ENCODE data around the gene PID1.
"Not testable (repeated sequence)": the region's sequence is repeated elsewhere in the genome, so short reads cannot be mapped to it uniquely, and the experiment has no call there.

The PID1 gene

DNA sequence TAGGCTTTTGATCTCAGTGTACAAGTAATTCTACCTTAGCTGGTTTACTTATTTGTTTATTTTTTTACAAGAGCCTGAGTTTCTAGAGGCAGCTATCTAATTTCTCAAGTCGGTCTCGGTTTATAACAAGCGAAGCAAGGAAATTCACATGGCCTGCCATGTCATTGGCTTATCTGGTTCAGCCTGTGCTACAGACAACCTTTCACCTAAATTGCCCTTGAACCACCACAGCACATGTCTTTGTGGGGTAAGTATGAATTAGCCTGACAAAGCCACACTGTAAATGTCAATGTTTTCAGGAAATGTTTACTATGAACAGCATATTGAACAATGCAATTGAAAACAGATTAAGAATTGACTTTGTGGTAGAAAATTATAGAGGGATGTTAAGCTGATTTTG is 167.1 kb downstream of the PID1 start:
- DNase-seq, result no peak

DNA sequence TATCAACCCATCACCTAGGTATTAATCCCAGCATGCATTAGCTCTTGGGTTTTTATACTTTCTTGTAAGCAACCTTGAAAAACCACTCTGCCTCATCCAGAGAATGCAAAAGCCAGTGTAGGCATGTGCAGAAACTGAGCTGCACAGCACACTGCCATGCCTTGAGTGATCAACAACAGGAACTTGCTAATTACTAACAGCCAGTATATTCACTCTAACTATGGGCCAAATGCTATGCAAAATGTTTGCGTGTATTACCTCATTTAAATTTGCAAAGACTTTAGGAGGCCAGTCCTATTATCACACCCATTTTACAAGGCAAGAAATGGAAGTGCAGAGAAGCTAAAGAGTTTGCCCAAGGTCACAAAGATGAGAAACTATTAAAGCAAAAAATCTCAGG is 169.8 kb downstream of the PID1 start:
- DNase-seq, result no peak

DNA sequence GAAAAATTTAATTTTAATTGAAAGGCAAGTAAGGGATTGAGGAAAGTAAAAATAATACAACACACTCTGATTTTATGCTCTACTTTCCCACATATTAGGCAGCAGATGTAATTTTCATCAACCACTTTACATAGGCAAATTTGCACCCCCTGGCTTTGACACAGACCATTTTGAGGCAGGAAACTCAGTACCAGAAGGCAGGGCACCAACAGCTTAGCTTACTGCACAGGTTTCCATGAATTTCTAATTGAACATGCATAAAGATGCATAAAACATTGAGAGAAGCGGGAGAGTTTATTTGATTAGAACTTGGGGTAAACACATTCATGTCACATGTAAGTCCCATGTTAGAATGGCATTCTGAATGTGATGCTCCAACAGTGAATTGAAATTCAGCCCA is 171.9 kb downstream of the PID1 start:
- DNase-seq, result no peak

DNA sequence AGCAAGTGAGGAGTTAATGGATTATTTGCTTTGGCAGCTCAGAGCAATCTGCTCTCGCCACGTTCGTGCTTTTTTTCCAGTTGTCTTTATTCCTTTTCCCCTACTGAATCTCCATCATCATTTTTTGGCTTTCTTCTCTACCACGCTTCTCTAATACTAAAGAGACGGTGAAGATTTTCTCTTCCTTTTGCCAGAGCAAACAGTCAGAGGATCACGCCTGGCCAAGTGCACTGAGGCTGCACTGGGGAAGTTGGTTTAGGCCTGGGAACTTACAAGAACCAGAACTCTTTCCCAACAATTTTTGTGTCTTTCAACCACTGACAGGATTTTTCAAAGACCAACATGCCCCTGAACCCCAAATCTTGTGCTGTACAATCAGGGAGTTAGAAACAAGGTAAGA is 172.3 kb downstream of the PID1 start:
- no peak for DNase-seq

DNA sequence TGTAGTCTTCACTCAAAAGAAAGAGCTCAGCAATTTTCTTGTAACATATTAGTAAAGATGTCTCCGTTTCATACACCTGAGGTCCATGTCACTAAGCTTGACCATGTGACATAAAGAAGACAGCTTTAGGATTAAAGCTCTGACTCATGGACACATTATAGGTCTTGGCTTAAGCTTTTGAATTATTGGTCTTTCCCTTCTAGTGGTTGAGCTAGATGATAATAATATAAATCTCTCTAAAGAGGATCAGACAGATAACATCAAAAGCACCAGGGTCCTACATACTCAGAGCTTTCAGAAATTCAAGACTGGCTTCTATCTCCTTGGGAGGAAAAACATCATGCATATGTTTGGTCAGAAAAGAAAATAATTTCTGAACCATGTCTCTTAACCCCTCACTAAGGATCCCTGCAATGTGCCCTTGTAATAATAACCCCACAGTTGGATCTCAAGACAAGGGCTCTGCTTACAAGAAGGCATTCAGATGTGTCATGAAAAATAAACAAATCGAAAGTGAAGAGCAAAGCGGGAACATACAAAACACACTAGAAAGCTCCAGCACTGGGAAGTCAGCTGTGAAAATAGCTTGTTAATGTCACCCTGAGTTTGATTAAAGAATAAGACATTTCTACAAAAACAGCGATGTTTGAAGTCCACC is 174.5 kb downstream of the PID1 start:
- no peak for DNase-seq

DNA sequence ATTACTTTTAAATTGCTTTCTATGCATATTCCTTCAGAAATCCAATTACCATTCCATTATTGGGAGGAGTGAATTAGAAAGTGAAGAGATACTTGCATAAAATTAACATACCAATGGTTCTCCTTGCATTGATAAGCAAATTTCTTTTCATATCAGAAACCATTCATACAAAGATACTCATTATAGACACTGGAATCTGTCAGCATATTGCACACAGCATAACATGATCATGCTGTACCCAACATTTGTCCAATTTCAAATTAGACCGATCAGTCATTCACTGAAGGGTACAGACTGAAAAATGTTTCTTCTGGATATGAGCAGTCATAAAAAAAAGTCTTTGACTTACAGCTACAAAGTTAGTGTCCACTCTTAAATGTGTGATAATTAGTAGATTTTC is 175.6 kb downstream of the PID1 start:
- DNase-seq, result no peak

DNA sequence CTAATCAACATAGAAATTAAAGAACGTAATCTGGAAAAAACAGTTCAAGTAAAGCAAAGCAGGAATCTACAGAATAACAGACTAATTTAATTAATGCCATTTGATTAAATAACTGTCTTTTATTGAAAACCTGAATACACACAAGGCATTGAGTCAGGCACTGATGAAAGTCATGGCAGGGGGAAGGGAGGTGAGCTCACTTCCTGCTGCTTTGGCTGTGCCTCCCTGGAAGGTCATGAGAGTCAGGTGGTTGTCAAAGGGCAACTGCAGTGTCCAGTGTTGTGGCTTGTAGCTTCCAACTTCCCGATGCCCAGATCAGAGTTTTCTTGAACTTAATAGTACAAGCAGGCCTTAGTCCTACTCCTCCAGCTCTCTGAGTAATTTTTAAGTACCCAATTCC is 180.9 kb downstream of the PID1 start:
- DNase-seq, result no peak

DNA sequence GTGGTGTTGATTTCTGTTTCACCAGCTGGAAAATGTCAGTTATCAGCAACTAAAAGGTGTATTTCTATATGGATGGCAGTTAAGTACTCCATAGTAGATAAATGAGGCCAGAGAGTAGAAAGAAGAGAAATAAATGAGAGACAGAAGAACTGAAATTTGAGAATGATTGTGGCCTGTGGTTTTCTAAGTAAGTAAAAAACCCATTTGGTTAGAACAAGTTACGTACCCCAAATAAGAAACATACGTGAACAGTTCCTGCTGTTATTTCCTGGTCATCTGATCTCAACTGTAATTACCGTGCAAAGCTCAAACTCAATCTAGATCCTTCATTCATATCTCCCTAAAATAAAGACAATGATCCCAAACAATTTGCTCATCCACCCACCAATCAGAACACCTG is 181.3 kb downstream of the PID1 start:
- no peak for DNase-seq

DNA sequence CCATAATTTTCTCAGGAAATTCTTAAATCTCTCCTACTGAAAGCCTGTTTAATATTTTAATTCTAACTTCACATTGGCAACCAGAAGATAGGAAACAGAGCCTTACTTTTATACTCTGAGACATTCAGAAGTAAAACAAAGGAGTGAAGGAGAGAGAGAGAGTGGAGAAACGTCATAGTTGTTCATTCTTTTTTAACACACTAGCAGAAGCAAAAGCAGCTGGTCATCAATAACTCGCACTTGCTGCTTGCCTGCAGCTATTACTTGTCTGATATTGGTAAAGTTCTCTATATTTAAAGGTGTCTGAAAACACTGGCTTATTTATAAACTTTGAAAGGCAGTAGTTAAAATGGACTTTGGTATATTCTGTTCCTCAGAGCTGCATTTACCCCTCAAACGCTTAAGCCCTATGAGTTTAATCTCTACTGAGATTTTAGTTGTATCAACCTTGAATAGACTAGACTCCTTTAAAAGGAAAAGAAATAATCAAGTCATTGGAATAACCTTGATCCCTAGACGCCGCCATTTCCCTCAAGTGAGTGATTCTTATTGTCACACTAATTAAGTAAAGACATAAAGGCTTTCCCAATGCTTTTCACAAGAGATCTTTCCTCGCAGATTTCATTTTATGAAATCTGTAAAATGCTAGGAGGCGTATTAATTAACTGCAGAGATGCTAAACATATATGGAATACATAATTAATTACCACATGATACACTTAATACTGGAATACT is 182.0 kb downstream of the PID1 start:
- no peak for DNase-seq

DNA sequence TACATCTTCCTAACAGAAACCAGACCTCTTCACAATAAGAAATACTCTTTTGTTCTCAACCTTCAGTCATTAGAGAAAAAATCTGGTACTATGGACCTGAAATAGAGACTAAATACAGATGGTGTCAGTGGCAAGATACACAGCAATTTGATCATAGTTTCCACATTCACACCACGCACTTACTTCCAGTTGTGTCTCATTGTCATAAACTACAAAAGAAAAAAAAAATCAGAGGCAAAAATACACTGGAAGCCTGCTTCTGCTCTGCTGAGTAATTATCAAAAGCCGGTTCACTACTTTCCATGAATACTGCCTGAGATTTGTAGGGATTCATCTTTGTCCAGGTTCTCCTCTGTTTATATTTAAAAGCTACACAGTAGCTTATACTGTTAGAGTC is 182.6 kb downstream of the PID1 start:
- no peak for DNase-seq

DNA sequence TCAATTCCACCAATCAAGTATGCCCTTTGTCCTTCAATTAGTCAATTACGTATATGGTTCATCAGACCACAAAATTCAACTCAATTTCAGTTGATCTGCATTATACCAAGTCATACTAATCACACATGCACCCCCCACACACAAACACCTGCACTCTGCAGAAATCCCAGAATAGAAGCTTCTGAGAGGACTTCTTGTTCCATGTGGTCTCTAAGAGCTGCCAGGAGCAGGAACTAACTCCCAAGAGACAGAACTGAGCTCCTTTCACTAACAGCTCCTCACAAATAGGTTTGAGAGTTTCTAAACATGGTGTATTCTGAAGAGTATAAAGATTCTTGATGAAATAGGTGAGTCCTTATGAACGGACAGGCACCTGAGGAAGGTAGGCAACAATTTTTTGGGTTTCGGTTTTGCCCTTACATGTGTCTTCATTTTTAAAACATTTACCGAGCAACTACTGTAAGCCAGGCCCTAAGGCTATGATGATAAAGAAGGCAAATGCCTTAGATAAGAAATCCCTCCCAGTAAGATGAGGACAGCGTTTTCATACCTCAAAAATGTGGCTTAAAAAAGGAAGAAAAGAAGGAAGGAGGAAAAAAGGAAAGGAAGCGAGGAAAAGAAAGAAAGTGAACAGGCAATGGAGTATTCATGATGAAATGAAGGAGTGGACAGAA is 183.1 kb downstream of the PID1 start:
- DNase-seq, result no peak

DNA sequence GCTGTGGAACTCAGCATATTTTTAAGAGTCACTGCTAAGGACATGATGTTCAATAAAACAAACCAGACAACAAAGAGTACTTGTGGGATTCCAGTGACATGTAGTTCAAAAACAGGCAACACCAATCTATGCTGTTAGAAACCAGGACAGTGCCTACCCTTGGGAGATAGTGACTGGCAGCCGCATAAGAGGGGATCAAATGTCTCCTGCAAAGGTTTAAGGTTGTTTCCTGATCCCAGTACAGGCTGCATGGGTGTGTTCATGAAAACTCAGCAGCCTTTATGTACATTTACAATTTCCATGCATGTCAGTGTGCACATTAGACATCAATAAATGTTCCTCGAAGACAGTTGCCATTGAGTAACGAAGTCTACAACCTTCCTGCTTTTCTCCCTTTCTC is 183.8 kb downstream of the PID1 start:
- no peak for DNase-seq

DNA sequence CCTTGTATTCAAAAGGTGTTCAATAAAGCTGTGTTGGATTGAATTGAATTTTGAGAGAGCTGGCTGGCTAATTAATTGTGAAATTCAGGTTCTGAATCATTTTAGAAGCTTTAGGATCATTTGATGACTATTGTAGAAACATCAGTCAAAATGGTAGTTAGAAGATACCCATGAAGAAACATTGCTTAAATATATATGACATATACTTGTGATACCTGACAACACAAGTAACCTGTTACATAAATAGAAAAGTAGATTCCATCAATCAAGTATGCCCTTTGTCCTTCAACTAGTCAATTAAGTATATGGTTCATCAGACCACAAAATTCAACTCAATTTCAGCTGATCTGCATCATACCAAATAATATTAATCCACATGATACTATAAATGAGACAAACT is 185.6 kb downstream of the PID1 start:
- no peak for DNase-seq

DNA sequence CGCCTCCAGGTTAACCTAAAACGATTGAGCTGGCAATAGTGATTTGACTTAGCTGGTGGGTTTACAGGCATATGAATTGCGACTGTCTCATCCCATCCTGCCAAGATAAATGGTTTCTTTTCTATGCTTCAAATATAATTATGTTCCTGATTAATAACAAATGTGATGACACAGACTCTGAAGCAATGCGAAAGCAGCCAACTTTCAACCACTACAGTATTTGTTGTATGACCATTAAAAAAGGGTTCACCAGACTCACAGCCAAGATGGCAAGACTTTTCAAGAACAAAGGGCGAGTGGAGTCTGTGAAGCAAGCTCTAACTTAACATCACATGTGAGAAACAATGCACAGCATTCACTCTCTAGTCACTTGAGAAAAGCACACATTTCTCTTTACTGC is 186.6 kb downstream of the PID1 start:
- no peak for DNase-seq

DNA sequence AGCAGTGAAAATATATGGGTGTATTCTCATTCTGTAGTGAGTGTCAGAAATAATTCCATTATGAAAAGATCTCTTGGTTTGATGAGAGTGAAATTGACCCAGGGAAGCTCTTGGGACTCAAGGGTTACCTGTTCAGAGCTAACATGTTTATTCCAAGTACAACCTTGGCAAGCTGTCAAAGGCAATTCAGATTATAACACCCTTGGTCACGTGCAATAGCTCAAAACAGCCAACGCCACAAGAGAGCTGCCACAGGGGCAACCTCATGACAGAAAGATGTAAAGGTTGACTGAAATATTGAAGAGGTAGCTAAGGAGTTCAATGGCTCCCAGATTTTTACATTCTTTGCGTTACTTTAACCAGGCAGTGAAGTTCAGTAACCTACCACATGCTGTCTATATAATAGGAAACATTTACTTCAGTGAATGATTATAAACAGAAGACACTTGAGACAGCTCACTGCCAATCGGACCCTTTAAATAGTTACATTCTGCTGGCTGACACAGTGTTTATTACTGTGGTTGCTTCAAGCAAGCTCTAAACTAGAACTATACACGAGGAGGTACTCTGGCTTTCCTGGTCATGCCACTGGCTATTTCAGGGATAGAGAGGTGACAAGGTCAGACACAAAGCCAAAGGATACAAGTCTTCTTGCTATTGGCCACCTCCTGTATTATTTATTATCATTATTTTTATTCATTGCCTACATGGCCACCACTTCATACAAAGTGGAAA is 187.3 kb downstream of the PID1 start:
- DNase-seq, result no peak

DNA sequence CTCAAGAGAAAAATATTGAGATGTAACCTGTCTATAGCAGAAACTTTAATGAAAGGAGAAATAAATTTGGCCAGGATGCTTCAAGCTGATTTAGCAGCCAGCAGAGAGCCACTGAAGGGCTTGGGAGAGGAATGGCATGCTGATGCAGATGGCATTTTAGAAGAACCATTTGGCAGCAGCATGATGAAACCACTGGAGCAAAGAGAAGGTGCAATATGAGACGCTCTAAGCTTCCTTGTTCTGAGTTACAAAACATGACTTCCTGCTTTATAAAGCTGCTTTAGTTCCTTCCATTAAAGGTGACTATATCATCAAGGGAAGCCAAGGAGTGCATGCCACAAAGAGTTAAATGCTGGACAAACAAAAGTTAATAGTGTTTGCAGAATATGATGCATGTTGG is 189.7 kb downstream of the PID1 start:
- no peak for DNase-seq

DNA sequence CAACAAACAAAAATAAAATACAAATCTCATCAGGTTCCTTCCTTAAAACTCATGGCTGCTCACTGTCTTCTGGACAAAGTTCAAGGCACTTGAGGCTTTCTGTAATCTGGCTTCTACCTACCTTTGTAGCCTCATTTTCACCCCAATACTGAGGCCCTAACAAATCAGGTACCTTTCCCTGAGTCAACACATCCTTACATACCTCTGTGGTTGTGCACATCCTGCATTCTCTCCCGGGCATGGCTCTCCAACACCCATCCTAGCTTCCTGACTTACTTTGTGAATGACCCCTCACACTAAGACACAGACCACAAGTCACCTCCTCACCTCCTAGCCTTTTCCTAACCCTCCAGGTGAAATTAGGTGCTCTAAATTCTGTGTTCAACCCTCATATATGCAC is 190.9 kb downstream of the PID1 start:
- DNase-seq, result no peak

DNA sequence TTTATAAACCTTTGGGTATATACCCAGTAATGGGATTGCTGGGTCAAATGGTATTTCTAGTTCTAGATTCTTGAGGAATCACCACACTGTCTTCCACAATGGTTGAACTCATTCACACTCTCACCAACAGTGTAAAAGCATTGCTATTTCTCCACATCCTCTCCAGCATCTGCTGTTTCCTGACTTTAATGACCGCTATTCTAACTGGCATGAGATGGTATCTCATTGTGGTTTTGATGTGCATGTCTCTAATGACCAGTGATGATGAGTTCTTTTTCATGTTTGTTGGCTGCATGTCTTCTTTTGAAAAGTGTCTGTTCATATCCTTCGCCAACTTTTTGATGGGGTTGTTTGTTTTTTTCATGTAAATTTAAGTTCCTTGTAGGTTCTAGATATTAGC is 194.2 kb downstream of the PID1 start:
- DNase-seq, result not testable (repeated sequence)

DNA sequence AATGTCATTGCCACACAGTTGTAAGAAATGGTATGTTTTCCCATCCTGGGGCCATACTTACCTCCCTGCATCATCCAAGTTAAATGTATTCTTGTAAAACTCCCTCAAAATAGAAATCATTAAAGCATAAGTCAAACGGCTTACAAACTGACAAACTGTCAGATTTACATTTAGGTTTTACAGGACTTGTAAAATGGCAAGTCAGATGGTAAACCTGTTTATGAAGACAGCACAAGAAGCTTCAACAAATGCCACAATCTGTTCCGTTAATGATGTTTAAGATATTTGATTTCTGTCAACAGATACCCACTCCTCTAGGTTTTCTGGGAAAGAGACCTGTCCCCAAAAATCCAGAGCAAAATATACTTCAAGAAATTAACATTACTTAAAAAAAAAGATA is 197.2 kb downstream of the PID1 start:
- no peak for DNase-seq

DNA sequence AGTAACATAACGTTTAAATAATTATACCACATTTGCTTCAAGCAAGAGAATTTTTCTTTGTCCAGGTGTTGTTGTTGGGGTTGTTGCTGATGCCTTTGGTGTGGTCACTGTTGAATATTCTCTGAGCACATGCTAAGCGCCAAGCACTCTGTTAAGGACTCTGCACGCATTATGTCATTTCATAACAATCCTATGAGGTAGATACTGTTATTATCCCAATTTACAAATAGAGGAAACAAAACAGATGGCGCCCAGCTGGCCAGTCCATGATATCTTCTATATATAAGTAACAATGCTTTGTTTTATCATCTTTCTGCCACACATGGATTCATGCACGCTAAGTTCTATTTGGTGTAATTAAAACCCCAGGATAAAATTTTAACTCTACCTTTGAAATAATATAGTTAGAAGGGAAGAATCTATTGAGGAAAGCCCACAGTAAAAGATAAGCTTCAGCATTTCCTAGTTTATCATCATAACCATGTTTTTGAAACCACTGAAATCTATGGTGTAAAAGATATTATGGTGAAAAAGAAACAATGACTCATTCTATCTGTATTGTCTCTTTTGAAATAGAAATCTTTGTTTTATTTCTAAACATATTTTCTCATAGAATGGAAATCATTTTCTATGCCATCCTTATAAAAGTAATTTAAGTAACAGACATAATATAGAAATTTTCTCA is 199.7 kb downstream of the PID1 start:
- DNase-seq, result no peak

DNA sequence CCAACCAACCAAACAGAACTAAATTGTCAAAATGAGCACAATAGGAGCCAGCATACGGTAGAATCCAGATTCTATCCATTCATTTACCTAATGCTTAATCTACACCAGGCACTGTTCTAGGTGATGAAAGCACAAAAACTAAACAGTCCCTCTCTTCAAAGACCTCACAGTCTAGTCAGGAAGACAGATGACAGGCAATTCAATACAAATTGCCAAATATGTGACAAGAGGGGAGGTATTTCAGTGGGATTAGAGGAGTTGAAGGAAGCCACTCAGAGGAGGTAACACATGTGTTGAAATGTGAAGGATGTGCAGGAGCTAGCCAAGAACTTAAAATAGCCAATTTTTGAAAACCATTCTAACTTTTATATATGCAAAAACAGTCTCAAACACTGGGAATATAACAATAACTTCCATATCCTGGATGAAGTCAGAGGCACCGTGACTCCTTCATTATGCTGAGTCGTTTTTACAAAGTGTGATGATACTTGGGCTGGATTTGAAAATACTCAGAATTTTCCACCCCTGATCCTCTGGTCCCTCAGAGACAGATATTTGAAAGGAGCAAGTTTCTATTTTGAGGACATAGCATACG is 204.9 kb downstream of the PID1 start:
- DNase-seq, result no peak

DNA sequence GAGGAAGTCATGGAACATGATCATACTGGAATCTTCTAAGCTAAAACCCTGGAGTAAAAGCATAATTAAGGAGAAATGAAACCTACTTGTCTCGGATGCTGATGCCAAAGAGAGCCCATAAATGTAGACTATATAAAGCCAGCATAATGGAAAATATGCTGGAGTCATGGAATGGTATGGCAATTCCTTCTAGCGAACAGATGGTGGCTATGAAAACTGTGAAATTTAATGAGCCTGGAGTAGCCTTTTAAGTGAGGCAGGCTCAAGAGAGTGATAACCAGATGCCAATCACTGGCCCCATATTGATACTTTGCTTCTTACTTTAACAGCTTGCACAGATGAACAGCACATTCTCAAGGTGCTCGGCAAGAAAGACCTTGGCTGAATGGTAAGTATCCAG is 206.3 kb downstream of the PID1 start:
- DNase-seq, result no peak

DNA sequence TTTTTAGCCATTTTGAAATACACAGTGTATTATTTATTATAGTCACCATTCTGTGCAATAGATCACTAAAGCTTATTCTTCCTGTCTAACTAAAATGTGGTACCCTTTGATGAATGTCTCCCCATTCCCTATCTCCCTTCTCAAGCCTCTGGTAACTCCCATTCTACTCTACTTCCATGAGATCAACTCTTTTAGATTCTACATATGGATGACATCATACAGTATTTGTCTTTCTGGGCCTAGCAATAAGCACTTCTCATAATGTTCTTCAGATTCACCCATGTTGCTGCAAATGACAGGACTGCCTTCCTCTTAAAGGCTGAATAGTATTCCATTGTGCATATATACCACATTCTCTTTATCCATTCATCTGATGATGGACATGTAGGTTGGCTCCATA is 210.9 kb downstream of the PID1 start:
- DNase-seq, result no peak
